K562 (cell line): Measurements from ENCODE around the gene WFIKKN2. TPM values are rescaled to one million over a fixed set of nuclear protein-coding genes. Genes with fewer than 3 reads are reported as not detected.

ENCODE experiments used
- polyA plus RNA-seq, 8 experiments: library from polyadenylated mRNA; depleted of rRNA in 4 of 8; stranded (reverse) in 5 of 8; unstranded in 3 of 8; fragments of >200 nt; fragmentation: Nextera tagmentation in 2 of 8; fragmentation: Illumina TruSeq in 1 of 8; extraction: Ambion mirVana in 2 of 8; extraction: Trizol in 1 of 8; gene quantifications; 2 replicates each; pipeline versions ENCODE4 v1.2.1 to v1.2.3, GENCODE V29; 2011 to 2014; ENCODE audit warnings: inconsistent platforms in 1 of 8, missing spikeins in 1 of 8
- total RNA-seq, 7 experiments: library from RNA; depleted of rRNA in 6 of 7; stranded (reverse); fragments of >200 nt in 6 of 7; fragmentation: Illumina TruSeq in 2 of 7; extraction: Trizol in 2 of 7; gene quantifications; 2 replicates each; pipeline versions ENCODE4 v1.2.1 to v1.2.3, GENCODE V29; 2011 to 2021; ENCODE audit warnings: low replicate concordance in 1 of 7
- TF ChIP-seq, protein P1 (sequence below), 2 experiments: fragments of 450-650 bp in 1 of 2; IDR thresholded peaks; 2 replicates each; pipeline ENCODE4 v1.6.1; 2011 to 2017; ENCODE audit warnings: low read depth in 2 of 2, antibody characterized with exemption in 1 of 2, borderline replicate concordance in 1 of 2, low read length in 1 of 2, mild to moderate bottlenecking in 1 of 2, mixed read lengths in 1 of 2; ENCODE audit not compliant: control insufficient read depth in 1 of 2
- TF ChIP-seq, protein P2 (sequence below), 2 experiments: IDR thresholded peaks; 2 replicates each; pipeline ENCODE4 v1.6.1; 2011; ENCODE audit warnings: borderline replicate concordance in 1 of 2, control low read depth in 1 of 2, low read depth in 1 of 2, low read length in 1 of 2, mild to moderate bottlenecking in 1 of 2, mixed read lengths in 1 of 2, moderate library complexity in 1 of 2; ENCODE audit not compliant: insufficient read depth in 1 of 2, insufficient read length in 1 of 2, poor library complexity in 1 of 2, severe bottlenecking in 1 of 2; ENCODE audit errors: extremely low read depth in 1 of 2

Gene WFIKKN2
- total and polyA plus RNA-seq, 9 of the 15 experiments (the other 6 are each of a cell fraction or from before 2014, with no cell fraction given): 0.07 TPM; not detected in 8

DNA sequence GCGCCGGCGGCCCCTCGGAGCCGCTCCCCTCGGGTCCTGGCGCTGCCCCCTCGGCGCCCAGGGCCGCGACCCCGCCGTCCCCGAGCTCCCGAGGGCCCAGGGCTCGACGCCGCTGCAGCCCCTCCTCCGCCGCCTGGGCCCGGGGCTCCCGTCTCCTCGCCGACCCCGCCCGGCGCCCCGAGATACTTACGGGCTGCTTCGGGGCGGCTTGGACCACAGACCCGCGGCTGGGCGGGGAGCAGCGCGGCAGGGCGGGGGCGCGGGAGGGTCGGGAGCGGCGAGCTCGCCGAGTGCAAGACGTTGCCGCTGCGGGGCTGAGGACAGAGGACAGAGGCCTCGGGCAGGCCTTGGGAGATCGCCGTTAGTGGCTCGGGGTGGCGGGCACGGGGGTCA lies 30.5 kb downstream of the WFIKKN2 start (continued):
- TF ChIP-seq, protein P1, sequence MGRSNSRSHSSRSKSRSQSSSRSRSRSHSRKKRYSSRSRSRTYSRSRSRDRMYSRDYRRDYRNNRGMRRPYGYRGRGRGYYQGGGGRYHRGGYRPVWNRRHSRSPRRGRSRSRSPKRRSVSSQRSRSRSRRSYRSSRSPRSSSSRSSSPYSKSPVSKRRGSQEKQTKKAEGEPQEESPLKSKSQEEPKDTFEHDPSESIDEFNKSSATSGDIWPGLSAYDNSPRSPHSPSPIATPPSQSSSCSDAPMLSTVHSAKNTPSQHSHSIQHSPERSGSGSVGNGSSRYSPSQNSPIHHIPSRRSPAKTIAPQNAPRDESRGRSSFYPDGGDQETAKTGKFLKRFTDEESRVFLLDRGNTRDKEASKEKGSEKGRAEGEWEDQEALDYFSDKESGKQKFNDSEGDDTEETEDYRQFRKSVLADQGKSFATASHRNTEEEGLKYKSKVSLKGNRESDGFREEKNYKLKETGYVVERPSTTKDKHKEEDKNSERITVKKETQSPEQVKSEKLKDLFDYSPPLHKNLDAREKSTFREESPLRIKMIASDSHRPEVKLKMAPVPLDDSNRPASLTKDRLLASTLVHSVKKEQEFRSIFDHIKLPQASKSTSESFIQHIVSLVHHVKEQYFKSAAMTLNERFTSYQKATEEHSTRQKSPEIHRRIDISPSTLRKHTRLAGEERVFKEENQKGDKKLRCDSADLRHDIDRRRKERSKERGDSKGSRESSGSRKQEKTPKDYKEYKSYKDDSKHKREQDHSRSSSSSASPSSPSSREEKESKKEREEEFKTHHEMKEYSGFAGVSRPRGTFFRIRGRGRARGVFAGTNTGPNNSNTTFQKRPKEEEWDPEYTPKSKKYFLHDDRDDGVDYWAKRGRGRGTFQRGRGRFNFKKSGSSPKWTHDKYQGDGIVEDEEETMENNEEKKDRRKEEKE (IDR thresholded peaks at IDR 0.05; ENCODE audit: borderline replicate concordance in 1 of 2, control insufficient read depth in 1 of 2, low read depth in 2 of 2, low read length in 1 of 2): 0 out of 4 replicates have a peak, but pooled peaks of 1 of the 2 experiments have one; percentile 50
- TF ChIP-seq, protein P2, sequence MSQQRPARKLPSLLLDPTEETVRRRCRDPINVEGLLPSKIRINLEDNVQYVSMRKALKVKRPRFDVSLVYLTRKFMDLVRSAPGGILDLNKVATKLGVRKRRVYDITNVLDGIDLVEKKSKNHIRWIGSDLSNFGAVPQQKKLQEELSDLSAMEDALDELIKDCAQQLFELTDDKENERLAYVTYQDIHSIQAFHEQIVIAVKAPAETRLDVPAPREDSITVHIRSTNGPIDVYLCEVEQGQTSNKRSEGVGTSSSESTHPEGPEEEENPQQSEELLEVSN (IDR thresholded peaks at IDR 0.05; ENCODE audit: borderline replicate concordance in 1 of 2, extremely low read depth in 1 of 2, insufficient read depth in 1 of 2, insufficient read length in 1 of 2, low read depth in 1 of 2, low read length in 1 of 2, poor library complexity in 1 of 2, severe bottlenecking in 1 of 2): peak in 1 of 2 experiments; percentile 2
